OCI-LY7 (cell line): ENCODE measurements around the gene TRPM8.

ENCODE experiments used
- CTCF ChIP-seq: fragments of 200-600 bp; sonication (generic); conservative IDR thresholded peaks from 2 replicates; pipeline ENCODE4 v1.5.1; 2014; ENCODE audit warnings: mild to moderate bottlenecking, antibody characterized with exemption, low read length, moderate library complexity, mixed read lengths
- EZH2phosphoT487 ChIP-seq: fragments of 200-600 bp; sonication (generic); IDR thresholded peaks from 2 replicates; pipeline ENCODE4 v1.6.1; 2018; ENCODE audit warnings: low read depth, borderline replicate concordance, mild to moderate bottlenecking, mixed run types, antibody characterized with exemption, low read length, moderate library complexity, mixed read lengths

- TF ChIP-seq CTCF (no peak), EZH2phosphoT487 (no peak)
Measured at GRCh38 chr2:234066587-234066986, 149.4 kb downstream of the TRPM8 start.
